CD14-positive monocyte (primary cell): ENCODE measurements around the gene FHIT. TPM values are rescaled to one million over a fixed set of nuclear protein-coding genes. Genes with fewer than 3 reads are reported as not detected.

Source experiments
- DNase-seq, 3 donors: peaks; one replicate each; pipeline ENCODE4 v3.0.0-alpha.2; 2011 to 2022
- H2AFZ ChIP-seq: 2 replicates; pipeline ENCODE4 v1.6.0; 2012; ENCODE audit warnings: mild to moderate bottlenecking, low read depth, low read length, inconsistent platforms; ENCODE audit not compliant: insufficient read depth, poor library complexity, severe bottlenecking
- H3K27ac ChIP-seq, 2 donors: 1 replicate in 1 of 2; 2 replicates in 1 of 2; pipeline ENCODE4 v1.5.1; 2012 to 2013; ENCODE audit warnings: low read length in 2 of 2, control low read depth in 1 of 2, inconsistent platforms in 1 of 2, low read depth in 1 of 2, mild to moderate bottlenecking in 1 of 2
- H3K27me3 ChIP-seq, 2 donors: one replicate each; pipeline versions ENCODE4 v1.6.0 to v1.6.1; 2011 to 2013; ENCODE audit warnings: low read length in 2 of 2; ENCODE audit not compliant: control insufficient read depth in 2 of 2, insufficient read depth in 2 of 2
- H3K36me3 ChIP-seq, 2 donors: replicated peaks in 1 of 2; 1 replicate in 1 of 2; 2 replicates in 1 of 2; pipeline versions ENCODE4 v1.5.1 to v1.6.1; 2012 to 2013; ENCODE audit warnings: low read length in 2 of 2, control low read depth in 1 of 2, inconsistent platforms in 1 of 2, mild to moderate bottlenecking in 1 of 2; ENCODE audit not compliant: insufficient read depth in 2 of 2, control insufficient read depth in 1 of 2
- H3K4me1 ChIP-seq, 2 donors: 1 replicate in 1 of 2; 2 replicates in 1 of 2; pipeline versions ENCODE4 v1.5.1 to v1.6.1; 2012 to 2013; ENCODE audit warnings: low read length in 2 of 2, control low read depth in 1 of 2, inconsistent platforms in 1 of 2, mild to moderate bottlenecking in 1 of 2, moderate library complexity in 1 of 2; ENCODE audit not compliant: insufficient read depth in 2 of 2, control insufficient read depth in 1 of 2
- H3K4me2 ChIP-seq: replicated peaks from 2 replicates; pipeline ENCODE3; 2012; ENCODE audit warnings: low read length, moderate library complexity, mild to moderate bottlenecking; ENCODE audit not compliant: poor library complexity, severe bottlenecking; ENCODE audit errors: extremely low read depth
- H3K4me3 ChIP-seq, 3 experiments: fragments of 200-600 bp in 1 of 3; sonication (generic) in 1 of 3; replicated peaks in 1 of 3; 1 replicate in 2 of 3; 2 replicates in 1 of 3; pipeline ENCODE4 v1.5.1; 2011 to 2013; ENCODE audit warnings: low read length in 3 of 3, mild to moderate bottlenecking in 3 of 3, control low read depth in 2 of 3, low read depth in 2 of 3, inconsistent platforms in 1 of 3, moderate library complexity in 1 of 3
- H3K79me2 ChIP-seq: 2 replicates; pipeline ENCODE4 v1.6.0; 2012; ENCODE audit warnings: mild to moderate bottlenecking, control low read depth, inconsistent platforms, low read length, moderate library complexity; ENCODE audit not compliant: insufficient read depth
- H3K9ac ChIP-seq: 2 replicates; pipeline ENCODE4 v1.6.0; 2017; ENCODE audit warnings: low read length, mild to moderate bottlenecking; ENCODE audit not compliant: insufficient read depth, poor library complexity, severe bottlenecking
- H3K9me3 ChIP-seq, 2 donors: replicated peaks in 1 of 2; 1 replicate in 1 of 2; 2 replicates in 1 of 2; pipeline versions ENCODE4 v1.5.1 to v1.6.1; 2012 to 2013; ENCODE audit warnings: low read length in 2 of 2, control low read depth in 1 of 2; ENCODE audit not compliant: control insufficient read depth in 1 of 2, insufficient read depth in 1 of 2
- H4K20me1 ChIP-seq: 2 replicates; pipeline ENCODE4 v1.6.0; 2012; ENCODE audit warnings: mild to moderate bottlenecking, low read length, control low read depth, moderate library complexity; ENCODE audit not compliant: insufficient read depth
- H3K27ac Mint-ChIP-seq, 7 donors: one replicate each; pipeline ENCODE4 v1.8.0; 2020; ENCODE audit warnings: mild to moderate bottlenecking in 7 of 7, mixed read lengths in 7 of 7, moderate library complexity in 6 of 7, inconsistent platforms in 2 of 7
- H3K27me3 Mint-ChIP-seq, 3 donors: one replicate each; pipeline ENCODE4 v1.8.0; 2021 to 2022; ENCODE audit warnings: low read depth in 3 of 3, mild to moderate bottlenecking in 3 of 3, mixed read lengths in 3 of 3, moderate library complexity in 3 of 3, inconsistent platforms in 1 of 3
- H3K36me3 Mint-ChIP-seq, 2 donors: one replicate each; pipeline ENCODE4 v1.8.0; 2020; ENCODE audit warnings: mixed read lengths in 2 of 2, inconsistent platforms in 1 of 2, mild to moderate bottlenecking in 1 of 2
- H3K4me1 Mint-ChIP-seq: one replicate; pipeline ENCODE4 v1.8.0; 2020; ENCODE audit warnings: mild to moderate bottlenecking, mixed read lengths
- H3K4me3 Mint-ChIP-seq, 2 donors: one replicate each; pipeline ENCODE4 v1.8.0; 2020; ENCODE audit warnings: mild to moderate bottlenecking in 2 of 2, mixed read lengths in 2 of 2, moderate library complexity in 1 of 2
- H3K9me3 Mint-ChIP-seq, 7 donors: one replicate each; pipeline ENCODE4 v1.8.0; 2020 to 2022; ENCODE audit warnings: mixed read lengths in 7 of 7, mild to moderate bottlenecking in 6 of 7, moderate library complexity in 6 of 7, inconsistent platforms in 2 of 7
- WGBS: methylation state at CpG from one replicate; pipeline ENCODE4 v1.1.5; 2013; ENCODE audit warnings: missing lambda C conversion rate; ENCODE audit not compliant: insufficient coverage; 5-methylcytosine and 5-hydroxymethylcytosine counted together
- intact Hi-C, 2 donors: fragments of 100-400 bp; cut with micrococcal nuclease; formaldehyde crosslinking; loops; one replicate each; pipeline versions ENCODE4 v1.15.0 to v1.15.1; 2023
- polyA plus RNA-seq, 3 donors: library from polyadenylated mRNA; depleted of rRNA in 1 of 3; unstranded in 2 of 3; stranded (reverse) in 1 of 3; fragments of 300-500 nt in 2 of 3; fragments of >200 nt in 1 of 3; fragmentation: Illumina TruSeq in 2 of 3; gene quantifications; 1 replicate in 2 of 3; 2 replicates in 1 of 3; pipeline ENCODE4 v1.2.3, GENCODE V29; 2012 to 2021
- TF ChIP-seq, protein P1 (sequence below): fragments of 200-600 bp; IDR thresholded peaks from one replicate; pipeline ENCODE4 v1.8.0; 2022; ENCODE audit warnings: antibody characterized with exemption, mild to moderate bottlenecking

Gene FHIT
- polyA plus RNA-seq, 3 donors: 1.7 to 3.4 (median 3.2) TPM

DNA sequence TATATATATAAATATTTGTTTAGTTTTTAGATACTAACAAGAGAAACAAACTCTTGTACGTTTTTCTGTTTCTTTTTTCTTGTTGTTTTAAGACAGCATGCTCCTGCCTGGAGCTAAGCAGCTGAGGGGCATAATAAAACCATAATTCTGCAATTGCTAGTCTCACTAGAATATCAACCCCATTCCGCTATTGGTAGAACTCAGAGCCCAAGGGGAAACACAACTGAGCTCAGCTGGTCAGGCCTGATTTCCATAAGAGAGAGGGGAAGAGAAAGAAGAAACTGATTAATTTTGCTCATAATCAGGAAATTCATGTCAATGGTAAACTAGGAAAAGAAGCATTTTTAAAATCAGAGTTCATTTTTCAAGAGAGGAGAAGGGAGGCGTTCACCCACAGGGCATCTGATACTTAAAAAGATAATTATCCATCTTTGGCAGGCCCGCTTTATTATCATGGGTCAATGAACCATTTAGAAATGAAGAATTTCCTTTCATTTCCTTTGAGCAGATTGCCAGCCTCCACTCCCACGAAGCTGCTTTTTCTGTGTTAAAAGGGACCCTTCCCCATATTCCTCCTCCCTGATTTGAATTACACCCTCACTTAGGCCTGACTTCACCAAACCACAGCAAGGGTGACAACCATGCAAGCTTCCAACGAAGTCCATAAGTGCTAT lies 1236.1 kb downstream of the FHIT start:
- no peak overlapping the region for H3K9ac ChIP-seq
- intact Hi-C loops: no loop called here
- Mint-ChIP-seq H3K27me3 (no peaks in the 10 kb centered on the region), H3K9me3 (peaks cover 0 to 6% (median 0%) of the 10 kb centered on the region in 7 donors), H3K4me1 (peaks cover 15% of the 10 kb centered on the region), H3K36me3 (no peaks in the 10 kb centered on the region), H3K27ac (no peak overlapping the region), H3K4me3 (no peak overlapping the region)
- no peak overlapping the region for H2AFZ ChIP-seq
- TF ChIP-seq, protein P1, sequence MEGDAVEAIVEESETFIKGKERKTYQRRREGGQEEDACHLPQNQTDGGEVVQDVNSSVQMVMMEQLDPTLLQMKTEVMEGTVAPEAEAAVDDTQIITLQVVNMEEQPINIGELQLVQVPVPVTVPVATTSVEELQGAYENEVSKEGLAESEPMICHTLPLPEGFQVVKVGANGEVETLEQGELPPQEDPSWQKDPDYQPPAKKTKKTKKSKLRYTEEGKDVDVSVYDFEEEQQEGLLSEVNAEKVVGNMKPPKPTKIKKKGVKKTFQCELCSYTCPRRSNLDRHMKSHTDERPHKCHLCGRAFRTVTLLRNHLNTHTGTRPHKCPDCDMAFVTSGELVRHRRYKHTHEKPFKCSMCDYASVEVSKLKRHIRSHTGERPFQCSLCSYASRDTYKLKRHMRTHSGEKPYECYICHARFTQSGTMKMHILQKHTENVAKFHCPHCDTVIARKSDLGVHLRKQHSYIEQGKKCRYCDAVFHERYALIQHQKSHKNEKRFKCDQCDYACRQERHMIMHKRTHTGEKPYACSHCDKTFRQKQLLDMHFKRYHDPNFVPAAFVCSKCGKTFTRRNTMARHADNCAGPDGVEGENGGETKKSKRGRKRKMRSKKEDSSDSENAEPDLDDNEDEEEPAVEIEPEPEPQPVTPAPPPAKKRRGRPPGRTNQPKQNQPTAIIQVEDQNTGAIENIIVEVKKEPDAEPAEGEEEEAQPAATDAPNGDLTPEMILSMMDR: no peak
- no peaks in the 10 kb centered on the region for H3K27me3 ChIP-seq
- H3K4me2 ChIP-seq: no peak overlapping the region
- WGBS: no CpG with 5 or more reads among the region's 6 CpGs
- H3K9me3 ChIP-seq: no peaks in the 10 kb centered on the region
- no peak overlapping the region for H3K27ac ChIP-seq
- H3K4me3 ChIP-seq: no peak overlapping the region
- H4K20me1 ChIP-seq: no peaks in the 10 kb centered on the region
- peaks cover 8 to 11% of the 10 kb centered on the region in 2 donors for H3K4me1 ChIP-seq
- no peaks in the 10 kb centered on the region for H3K79me2 ChIP-seq
- H3K36me3 ChIP-seq: no peaks in the 10 kb centered on the region
- no peak for DNase-seq

DNA sequence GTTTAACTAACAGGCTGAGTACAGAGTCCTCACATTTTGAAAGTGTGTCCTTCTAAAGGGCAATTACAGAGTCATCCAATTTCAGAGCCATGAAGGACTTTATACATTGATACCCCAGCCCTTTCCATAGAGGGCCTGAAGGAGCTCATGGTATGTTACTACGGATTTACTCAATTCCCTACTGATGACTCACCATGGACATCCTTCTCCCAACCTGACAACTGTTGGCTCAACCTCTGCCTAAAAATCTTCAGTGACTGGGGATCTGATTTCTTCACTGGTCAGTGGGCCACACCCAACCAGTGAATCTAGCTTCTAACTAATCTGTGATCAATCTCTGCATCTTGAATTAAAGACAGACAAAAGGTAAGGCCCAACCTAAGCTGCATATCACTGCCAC lies 1238.0 kb downstream of the FHIT start:
- no peaks in the 10 kb centered on the region for H3K27me3 Mint-ChIP-seq
- peaks cover 0 to under 1% (median 0%) of the 10 kb centered on the region in 7 donors for H3K9me3 Mint-ChIP-seq
- Histone ChIP-seq H3K9me3 (no peaks in the 10 kb centered on the region), H3K4me2 (no peak overlapping the region), H3K27ac (no peak overlapping the region), H3K4me3 (no peak overlapping the region), H3K79me2 (no peaks in the 10 kb centered on the region), H3K9ac (no peak overlapping the region), H3K36me3 (no peaks in the 10 kb centered on the region), H3K27me3 (no peaks in the 10 kb centered on the region), H2AFZ (no peak overlapping the region), H4K20me1 (no peaks in the 10 kb centered on the region), H3K4me1 (peaks cover 8 to 11% of the 10 kb centered on the region in 2 donors)
- TF ChIP-seq, protein P1: no peak
- H3K4me3 Mint-ChIP-seq: no peak overlapping the region
- intact Hi-C loops: no loop called here
- WGBS: 89% methylated on average over 1 of the region's 1 CpG
- DNase-seq: no peak
- H3K27ac Mint-ChIP-seq: no peak overlapping the region
- peaks cover 16% of the 10 kb centered on the region for H3K4me1 Mint-ChIP-seq
- H3K36me3 Mint-ChIP-seq: no peaks in the 10 kb centered on the region
